Breast epithelium (tissue), 4 donors: ENCODE data around the gene TMED4. TPM values are rescaled to one million over a fixed set of nuclear protein-coding genes. Genes with fewer than 3 reads are reported as not detected.
"Not testable (repeated sequence)": the region's sequence is repeated elsewhere in the genome, so short reads cannot be mapped to it uniquely, and the experiment has no call there.

Experiments
- DNase-seq, 2 donors: peaks; one replicate each; pipeline ENCODE4 v3.0.0-alpha.2; 2019; ENCODE audit warnings: low spot score in 2 of 2
- H3K27ac ChIP-seq, 2 donors: fragments of 200-600 bp; sonication (generic) in 1 of 2; one replicate each; pipeline ENCODE4 v1.5.1; 2016 to 2019; ENCODE audit warnings: mild to moderate bottlenecking in 1 of 2
- H3K27me3 ChIP-seq, 2 donors: fragments of 200-600 bp; sonication (generic) in 1 of 2; one replicate each; pipeline versions ENCODE4 v1.5.1 to v1.6.0; 2017 to 2019; ENCODE audit warnings: control low read depth in 1 of 2, mild to moderate bottlenecking in 1 of 2
- H3K36me3 ChIP-seq: fragments of 200-600 bp; one replicate; pipeline ENCODE4 v1.5.1; 2019
- H3K4me1 ChIP-seq, 2 donors: fragments of 200-600 bp; sonication (generic); one replicate each; pipeline ENCODE4 v1.5.1; 2016 to 2019; ENCODE audit warnings: control low read depth in 1 of 2
- H3K4me3 ChIP-seq, 3 donors: fragments of 200-600 bp; sonication (generic); 1 replicate in 2 of 3; 2 replicates in 1 of 3; pipeline ENCODE4 v1.5.1; 2016 to 2019; ENCODE audit warnings: mild to moderate bottlenecking in 3 of 3, moderate library complexity in 2 of 3
- H3K9me3 ChIP-seq, 2 donors: fragments of 200-600 bp; sonication (generic) in 1 of 2; one replicate each; pipeline ENCODE4 v1.5.1; 2016 to 2019; ENCODE audit warnings: control low read depth in 1 of 2
- POLR2A ChIP-seq: fragments of 450-650 bp; IDR thresholded peaks from one replicate; pipeline ENCODE4 v1.6.1; 2016; ENCODE audit warnings: antibody characterized with exemption, mild to moderate bottlenecking, moderate library complexity
- POLR2AphosphoS5 ChIP-seq, 3 donors: sonication (generic); formaldehyde crosslinking; IDR thresholded peaks; one replicate each; pipeline ENCODE4 v1.6.1; 2017; ENCODE audit warnings: antibody characterized with exemption in 3 of 3
- intact Hi-C: fragments of 100-400 bp; cut with DNase I; formaldehyde crosslinking; loops from one replicate; pipeline ENCODE4 v1.15.1; 2023; ENCODE audit warnings: low total_unique reads
- total RNA-seq, 3 donors: library from RNA; depleted of rRNA; stranded (reverse); fragments of >200 nt; gene quantifications; one replicate each; pipeline ENCODE4 v1.1.0, GENCODE V29; 2016
- TF ChIP-seq, protein P1 (sequence below), 3 donors: fragments of 450-650 bp; IDR thresholded peaks; one replicate each; pipeline ENCODE4 v1.5.1; 2016 to 2017; ENCODE audit warnings: antibody characterized with exemption in 3 of 3, mild to moderate bottlenecking in 3 of 3, moderate library complexity in 3 of 3

The TMED4 gene
- total RNA-seq, 3 donors from 2014 or later, result 143 to 208 (median 171) TPM

- H3K9me3 ChIP-seq, result no peaks in the 10 kb centered on the region
- TF ChIP-seq POLR2A (no peak), POLR2AphosphoS5 (IDR thresholded peaks at IDR 0.05) (no peak)
- TF ChIP-seq, protein P1, sequence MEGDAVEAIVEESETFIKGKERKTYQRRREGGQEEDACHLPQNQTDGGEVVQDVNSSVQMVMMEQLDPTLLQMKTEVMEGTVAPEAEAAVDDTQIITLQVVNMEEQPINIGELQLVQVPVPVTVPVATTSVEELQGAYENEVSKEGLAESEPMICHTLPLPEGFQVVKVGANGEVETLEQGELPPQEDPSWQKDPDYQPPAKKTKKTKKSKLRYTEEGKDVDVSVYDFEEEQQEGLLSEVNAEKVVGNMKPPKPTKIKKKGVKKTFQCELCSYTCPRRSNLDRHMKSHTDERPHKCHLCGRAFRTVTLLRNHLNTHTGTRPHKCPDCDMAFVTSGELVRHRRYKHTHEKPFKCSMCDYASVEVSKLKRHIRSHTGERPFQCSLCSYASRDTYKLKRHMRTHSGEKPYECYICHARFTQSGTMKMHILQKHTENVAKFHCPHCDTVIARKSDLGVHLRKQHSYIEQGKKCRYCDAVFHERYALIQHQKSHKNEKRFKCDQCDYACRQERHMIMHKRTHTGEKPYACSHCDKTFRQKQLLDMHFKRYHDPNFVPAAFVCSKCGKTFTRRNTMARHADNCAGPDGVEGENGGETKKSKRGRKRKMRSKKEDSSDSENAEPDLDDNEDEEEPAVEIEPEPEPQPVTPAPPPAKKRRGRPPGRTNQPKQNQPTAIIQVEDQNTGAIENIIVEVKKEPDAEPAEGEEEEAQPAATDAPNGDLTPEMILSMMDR (IDR thresholded peaks at IDR 0.05), result no peak
- no peak overlapping the region for H3K4me3 ChIP-seq
- DNase-seq, result no peak
- intact Hi-C loops, result loop anchor here (10.0 kb wide), 1 partner anchor 1083 kb away; no protein-coding TSS in a partner anchor
- no peaks in the 10 kb centered on the region for H3K4me1 ChIP-seq
- no peak overlapping the region for H3K27ac ChIP-seq
- H3K36me3 ChIP-seq, result no peaks in the 10 kb centered on the region
- H3K27me3 ChIP-seq, result no peaks in the 10 kb centered on the region
These were observed 20.6 kb downstream of the TMED4 start for GRCh38 chr7:44561481-44561880.

DNA sequence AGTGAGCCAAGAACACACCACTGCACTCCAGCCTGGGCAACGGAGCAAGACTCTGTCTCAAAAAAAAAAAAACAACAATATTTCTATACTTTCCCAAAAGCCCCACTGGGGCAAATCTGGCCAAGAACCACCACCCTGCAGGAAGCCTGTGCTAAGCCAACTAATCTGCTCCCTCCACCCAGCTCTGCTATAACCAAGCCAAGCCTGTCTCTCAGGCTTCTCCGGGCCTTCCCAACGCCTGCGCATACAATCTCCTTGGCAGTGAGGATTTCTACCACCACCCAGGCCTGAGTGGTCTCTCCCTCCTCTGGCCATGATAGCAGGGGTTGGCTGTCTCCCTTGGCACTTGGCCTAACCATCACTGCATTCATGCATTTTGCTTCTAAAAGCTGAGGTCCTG, 22.5 kb downstream of the TMED4 start:
- H3K36me3 ChIP-seq, result no peaks in the 10 kb centered on the region
- H3K27ac ChIP-seq, result no peak overlapping the region
- no peaks in the 10 kb centered on the region for H3K27me3 ChIP-seq
- H3K9me3 ChIP-seq, result no peaks in the 10 kb centered on the region
- DNase-seq, result no peak
- no peak overlapping the region for H3K4me3 ChIP-seq
- H3K4me1 ChIP-seq, result no peaks in the 10 kb centered on the region
- TF ChIP-seq POLR2A (no peak), POLR2AphosphoS5 (IDR thresholded peaks at IDR 0.05) (no peak)
- TF ChIP-seq, protein P1 (IDR thresholded peaks at IDR 0.05), result no peak
- intact Hi-C loops, result no loop called here

GRCh38 chr7:44557485-44557884, 24.5 kb downstream of the TMED4 start:
- TF ChIP-seq POLR2A (no peak), POLR2AphosphoS5 (IDR thresholded peaks at IDR 0.05) (no peak)
- TF ChIP-seq, protein P1 (IDR thresholded peaks at IDR 0.05), result no peak
- no peak for DNase-seq
- Histone ChIP-seq H3K36me3 (no peaks in the 10 kb centered on the region), H3K27me3 (no peaks in the 10 kb centered on the region), H3K4me1 (no peaks in the 10 kb centered on the region), H3K27ac (no peak overlapping the region), H3K4me3 (no peak overlapping the region), H3K9me3 (no peaks in the 10 kb centered on the region)
- intact Hi-C loops, result no loop called here

DNA sequence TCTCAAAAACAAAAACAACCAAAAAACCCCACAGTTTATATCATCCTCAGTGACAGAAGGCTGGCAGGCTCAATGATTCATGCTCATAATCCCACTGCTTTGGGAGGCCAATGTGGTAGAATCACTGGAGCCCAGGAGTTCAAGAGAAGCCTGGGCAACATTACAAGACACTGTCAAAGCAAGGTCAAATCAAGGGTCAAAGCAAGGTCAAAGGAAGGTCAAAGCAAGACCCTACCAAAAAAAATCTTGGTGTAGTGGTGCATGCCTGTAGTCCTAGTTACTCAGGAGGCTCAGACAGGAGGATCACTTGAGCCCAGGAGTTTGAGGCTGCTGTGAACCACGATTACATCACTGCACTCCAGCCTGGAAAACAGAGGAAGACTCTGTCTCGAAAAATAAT, 26.7 kb downstream of the TMED4 start:
- TF ChIP-seq, protein P1 (IDR thresholded peaks at IDR 0.05), result no peak
- TF ChIP-seq POLR2A (no peak), POLR2AphosphoS5 (IDR thresholded peaks at IDR 0.05) (no peak)
- no peaks in the 10 kb centered on the region for H3K27me3 ChIP-seq
- no peaks in the 10 kb centered on the region for H3K9me3 ChIP-seq
- no peak overlapping the region for H3K4me3 ChIP-seq
- intact Hi-C loops, result no loop called here
- H3K27ac ChIP-seq, result no peak overlapping the region
- no peaks in the 10 kb centered on the region for H3K36me3 ChIP-seq
- no peak for DNase-seq
- H3K4me1 ChIP-seq, result no peaks in the 10 kb centered on the region

DNA sequence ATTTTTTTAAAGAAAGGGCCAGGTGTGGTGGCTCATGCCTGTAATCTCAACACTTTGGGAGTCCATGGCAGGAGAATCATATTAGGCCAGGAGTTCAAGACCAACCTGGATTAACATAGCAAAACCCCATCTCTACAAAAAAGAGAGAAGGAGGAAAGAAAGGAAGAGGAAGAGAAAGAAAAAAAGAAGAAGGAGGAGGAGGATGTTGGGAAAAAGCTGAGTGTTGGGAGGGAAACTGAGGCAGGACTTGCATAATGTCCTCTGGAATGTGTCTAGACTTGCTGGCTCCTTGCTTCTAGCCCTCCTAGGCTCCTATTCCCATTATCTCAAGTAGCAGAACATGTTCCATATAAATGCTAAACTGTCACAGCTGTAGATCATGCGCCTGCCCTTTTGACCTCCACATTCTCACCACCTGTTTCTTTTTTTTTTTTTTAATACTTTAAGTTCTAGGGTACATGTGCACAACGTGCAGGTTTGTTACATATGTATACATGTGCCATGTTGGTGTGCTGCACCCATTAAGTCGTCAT, 29.5 kb downstream of the TMED4 start:
- DNase-seq, H3K27ac ChIP-seq, intact Hi-C loops, H3K36me3 ChIP-seq, H3K9me3 ChIP-seq, H3K27me3 ChIP-seq, H3K4me3 ChIP-seq, H3K4me1 ChIP-seq: not testable (repeated sequence)

DNA sequence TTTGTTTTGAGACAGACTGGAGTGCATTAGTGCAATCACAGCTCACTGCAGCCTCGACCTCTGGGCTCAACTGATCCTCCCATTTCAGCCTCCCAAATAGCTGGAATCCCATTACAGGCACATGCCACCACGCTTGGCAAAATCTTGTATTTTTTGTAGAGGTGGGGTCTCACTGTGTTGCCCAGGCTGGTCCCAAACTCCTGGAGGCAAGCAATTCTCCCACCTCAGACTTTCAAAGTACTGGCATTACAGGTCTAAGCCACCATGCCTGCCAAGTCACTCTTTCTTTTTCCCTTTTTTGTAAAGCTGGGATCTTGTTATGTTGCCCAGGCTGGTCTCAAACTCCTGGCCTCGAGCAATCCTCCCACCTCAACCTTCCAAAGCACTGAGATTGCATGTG, 32.6 kb downstream of the TMED4 start:
- intact Hi-C loops, result no loop called here
- no peak for DNase-seq
- Histone ChIP-seq H3K36me3 (no peaks in the 10 kb centered on the region), H3K4me3 (no peak overlapping the region), H3K27me3 (no peaks in the 10 kb centered on the region), H3K4me1 (peaks cover 0 to under 1% of the 10 kb centered on the region in 2 donors), H3K9me3 (no peaks in the 10 kb centered on the region), H3K27ac (no peak overlapping the region)
- TF ChIP-seq POLR2AphosphoS5 (IDR thresholded peaks at IDR 0.05) (no peak), POLR2A (no peak)
- TF ChIP-seq, protein P1 (IDR thresholded peaks at IDR 0.05), result no peak
